ENCODE data around the gene LAMB2. TPM values are rescaled to one million over a fixed set of nuclear protein-coding genes. Genes with fewer than 3 reads are reported as not detected.

Gene LAMB2
- total RNA-seq = 632 and 641 TPM in 2 replicates
- 721 TPM for polyA plus RNA-seq (2012)

- DNase-seq (ENCODE audit: low read depth) = peak; percentile 89
Measured at GRCh38 chr3:49132437-49133225, at the start of gene LAMB2. Gene LAMB2, minus strand, starts transcription at chr3:49133050. Its CDS starts 183 bp downstream, at chr3:49132867.

GRCh38 chr3:49181351-49181750 lies 48.5 kb upstream of the LAMB2 start:
- no peak for DNase-seq (ENCODE audit: low read depth)

GRCh38 chr3:49180116-49180515 lies 47.3 kb upstream of the LAMB2 start:
- DNase-seq (ENCODE audit: low read depth) = no peak

DNA sequence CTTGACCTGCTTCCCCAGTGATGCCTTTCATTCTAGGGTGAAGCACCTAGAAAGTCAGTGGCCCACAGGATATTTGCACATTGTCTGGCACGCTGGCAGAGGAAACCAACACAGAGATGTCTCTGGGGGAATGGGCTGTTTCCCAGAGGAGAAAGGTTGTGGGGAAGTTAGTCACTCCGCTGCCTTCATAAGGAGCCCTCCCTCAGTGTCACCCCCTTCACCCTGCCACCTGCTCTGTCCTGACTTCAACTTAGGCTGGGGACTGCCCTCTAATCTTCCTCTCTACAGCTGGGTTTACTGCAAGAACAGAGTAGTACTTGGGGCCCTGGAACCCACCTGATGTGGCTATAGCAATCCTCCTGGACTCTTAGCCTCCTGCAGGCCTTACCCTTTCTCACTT lies 44.2 kb upstream of the LAMB2 start:
- peak; percentile 18 for DNase-seq (ENCODE audit: low read depth)

GRCh38 chr3:49175530-49175929 lies 42.7 kb upstream of the LAMB2 start:
- no peak for DNase-seq (ENCODE audit: low read depth)

- DNase-seq (ENCODE audit: low read depth) = no peak
Measured at GRCh38 chr3:49174397-49174985, 41.6 kb upstream of the LAMB2 start.

GRCh38 chr3:49173792-49174170 lies 40.9 kb upstream of the LAMB2 start:
- peak; percentile 64 for DNase-seq (ENCODE audit: low read depth)

DNA sequence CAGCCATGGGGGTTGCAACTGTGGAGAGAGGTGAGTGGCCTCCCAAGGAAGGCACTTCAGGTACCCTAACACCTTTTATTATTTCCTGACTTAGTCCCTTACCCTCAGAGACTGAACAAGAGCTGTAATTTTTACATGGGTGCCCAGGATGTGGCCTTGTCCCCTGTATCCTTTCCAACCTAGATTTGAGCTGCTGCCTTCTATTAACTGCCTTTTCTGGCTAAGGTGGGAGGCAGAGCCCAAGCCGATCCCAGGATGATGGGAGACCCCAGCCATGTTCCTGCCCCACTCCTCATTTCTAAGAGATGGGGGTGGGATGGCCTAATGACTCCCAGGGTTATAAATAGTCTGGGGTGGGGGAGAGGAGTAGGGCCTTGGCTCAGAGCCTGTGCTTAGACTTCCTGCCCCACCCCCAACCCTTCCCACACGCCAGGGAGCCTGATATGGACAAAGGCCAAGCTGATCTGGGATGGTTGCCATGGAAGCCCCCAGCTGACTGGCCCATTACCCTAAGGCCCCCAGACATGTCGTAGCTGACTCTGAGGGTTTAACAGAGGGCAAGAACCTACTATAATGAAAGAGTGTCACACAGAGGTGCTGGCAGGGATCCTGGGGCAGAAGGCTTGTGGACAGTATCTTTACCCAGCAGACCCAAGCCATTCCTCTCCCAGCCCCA lies 40.4 kb upstream of the LAMB2 start:
- DNase-seq (ENCODE audit: low read depth) = peak; percentile 64

GRCh38 chr3:49172551-49173041 lies 39.7 kb upstream of the LAMB2 start:
- DNase-seq (ENCODE audit: low read depth) = peak; percentile 83

- peak; percentile 9 for DNase-seq (ENCODE audit: low read depth)
Measured at GRCh38 chr3:49171775-49172500, 39.1 kb upstream of the LAMB2 start.

GRCh38 chr3:49171119-49171774 lies 38.4 kb upstream of the LAMB2 start, which contains the start of gene KLHDC8B:
Gene KLHDC8B, plus strand, starts transcription at chr3:49171598. Its CDS starts 1,172 bp downstream, at chr3:49172770.
- DNase-seq (ENCODE audit: low read depth) = peak; percentile 89

DNA sequence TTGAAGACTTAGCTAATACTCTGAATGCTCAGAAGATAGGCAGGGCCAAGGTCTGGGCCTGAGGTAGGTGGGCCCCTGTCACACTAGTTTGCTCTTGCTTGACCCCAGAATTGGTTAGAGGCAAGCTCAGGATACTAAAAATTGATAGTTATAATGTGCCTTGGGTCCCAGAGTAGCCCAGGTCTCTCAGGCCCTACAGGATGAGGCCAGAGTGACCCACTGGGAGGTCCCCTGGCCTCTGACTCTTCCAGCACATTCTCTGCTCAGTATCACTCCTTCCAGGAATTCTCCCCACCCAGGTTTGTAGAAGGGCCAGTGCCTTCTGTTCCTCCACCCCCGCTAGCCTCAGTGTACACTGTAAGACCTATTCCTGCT lies 37.9 kb upstream of the LAMB2 start:
- DNase-seq (ENCODE audit: low read depth) = no peak

DNA sequence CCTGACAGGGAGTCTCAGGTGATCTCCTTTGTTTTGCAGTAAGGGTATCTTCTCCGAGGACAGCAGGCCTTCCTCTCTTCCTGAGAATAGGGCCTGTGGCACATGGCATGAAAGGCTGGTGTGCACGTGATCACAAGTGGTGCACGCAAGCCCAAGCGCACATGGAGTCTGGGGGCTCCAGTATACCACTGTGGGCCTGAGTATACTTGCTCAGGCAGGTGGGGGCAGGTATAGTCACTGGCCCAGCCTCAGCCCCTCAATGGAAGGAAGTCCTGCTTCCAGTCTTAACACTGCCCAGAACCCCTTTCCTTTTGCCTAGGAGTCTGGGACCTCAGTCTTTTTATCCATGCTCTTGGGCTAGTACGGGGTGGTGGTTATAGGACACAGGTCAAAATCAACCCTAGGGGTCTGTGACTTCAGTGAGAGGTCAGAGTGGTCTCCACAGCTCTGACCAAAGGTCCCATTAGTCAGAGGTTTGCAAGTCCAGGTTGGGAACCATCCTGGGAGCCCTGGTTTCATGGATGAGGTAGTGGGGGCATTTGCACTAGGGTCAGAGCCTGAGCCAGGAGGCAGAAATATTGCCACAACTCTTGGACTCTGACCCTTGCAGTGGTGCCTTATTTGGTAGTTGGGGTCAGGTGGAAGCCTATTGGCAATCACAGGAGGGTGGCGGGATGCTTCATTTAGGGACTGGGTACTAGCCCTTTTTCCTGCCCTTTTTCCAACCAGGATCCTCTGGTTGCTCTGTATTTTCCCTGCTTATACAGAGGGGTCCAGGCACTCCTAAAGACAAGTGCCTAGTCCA lies 34.1 kb upstream of the LAMB2 start:
- DNase-seq (ENCODE audit: low read depth) = no peak

DNA sequence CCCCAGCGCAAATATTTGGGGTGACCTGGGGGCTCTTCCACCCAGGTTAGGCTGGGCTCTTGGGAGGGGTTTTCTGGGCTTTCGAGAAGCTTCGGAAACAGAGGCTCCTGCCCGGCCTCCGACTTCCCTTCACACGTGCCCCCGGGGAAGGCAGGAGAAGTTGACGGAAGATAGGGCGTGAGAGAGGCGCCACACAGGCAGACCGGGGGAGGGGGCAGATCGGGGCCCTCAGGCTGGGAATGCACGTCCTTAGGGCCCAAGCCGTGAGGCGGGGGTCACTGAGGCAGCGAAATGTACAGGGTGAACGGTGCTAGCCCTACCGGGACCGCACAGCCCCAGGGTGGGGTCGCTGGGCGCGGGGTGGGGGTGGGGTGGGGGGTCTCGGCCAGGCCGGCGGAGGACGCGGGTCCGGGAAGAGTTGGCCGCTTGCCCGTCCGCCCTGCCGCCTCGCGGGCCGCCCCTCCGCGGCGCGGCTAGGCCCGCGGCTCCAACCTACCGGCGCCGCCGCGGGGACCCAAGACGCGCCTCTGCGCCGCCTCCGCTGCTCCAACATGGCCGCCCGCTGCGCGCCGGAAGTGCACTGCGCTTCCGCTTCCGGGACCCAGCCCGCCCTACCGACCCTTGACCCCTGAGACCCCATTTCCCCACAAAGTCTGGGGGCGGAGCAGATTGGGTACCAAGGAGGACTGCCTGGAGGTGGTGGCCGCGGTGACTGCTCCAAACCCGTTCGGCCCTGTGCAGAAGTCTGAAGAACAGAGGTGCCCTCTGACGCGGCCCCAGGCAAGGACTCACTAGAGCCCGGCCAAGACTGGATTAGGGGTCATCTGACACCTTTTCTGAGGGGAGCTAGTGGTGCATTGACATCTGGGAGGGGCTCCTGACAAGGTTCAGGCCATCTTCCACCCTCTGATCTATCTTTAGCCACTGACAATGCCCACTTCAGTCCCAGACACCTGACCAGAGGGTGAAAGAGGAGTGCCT lies 33.2 kb upstream of the LAMB2 start, which contains the start of gene CCDC71:
Gene CCDC71, minus strand, starts transcription at position 561 of the 981 bp plus-strand sequence. CDS start 2,123 bp downstream, outside the sequence.
- peak; percentile 81 for DNase-seq (ENCODE audit: low read depth)

- peak; percentile 6 for DNase-seq (ENCODE audit: low read depth)
Measured at GRCh38 chr3:49164983-49165720, 32.3 kb upstream of the LAMB2 start.

DNA sequence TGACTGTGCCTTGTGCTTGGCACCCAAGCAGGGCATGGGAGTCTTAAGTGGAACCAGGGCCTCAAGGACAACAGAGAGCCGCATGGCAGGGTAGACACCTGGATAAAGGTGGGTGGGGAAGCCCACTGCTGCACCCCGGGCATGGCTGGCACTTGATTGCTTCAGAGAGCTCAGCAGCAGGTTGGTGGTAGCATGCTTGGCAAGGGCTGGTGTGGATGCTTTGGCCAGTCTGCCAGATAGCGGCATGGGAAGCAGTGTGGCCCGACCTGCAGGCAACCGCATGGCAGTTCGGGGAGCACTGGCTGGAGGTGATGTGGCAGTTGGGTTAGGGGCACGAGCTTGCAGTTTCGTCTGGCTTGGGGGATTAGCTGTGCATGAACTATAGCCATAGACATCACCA lies 30.8 kb upstream of the LAMB2 start:
- DNase-seq (ENCODE audit: low read depth) = no peak

DNA sequence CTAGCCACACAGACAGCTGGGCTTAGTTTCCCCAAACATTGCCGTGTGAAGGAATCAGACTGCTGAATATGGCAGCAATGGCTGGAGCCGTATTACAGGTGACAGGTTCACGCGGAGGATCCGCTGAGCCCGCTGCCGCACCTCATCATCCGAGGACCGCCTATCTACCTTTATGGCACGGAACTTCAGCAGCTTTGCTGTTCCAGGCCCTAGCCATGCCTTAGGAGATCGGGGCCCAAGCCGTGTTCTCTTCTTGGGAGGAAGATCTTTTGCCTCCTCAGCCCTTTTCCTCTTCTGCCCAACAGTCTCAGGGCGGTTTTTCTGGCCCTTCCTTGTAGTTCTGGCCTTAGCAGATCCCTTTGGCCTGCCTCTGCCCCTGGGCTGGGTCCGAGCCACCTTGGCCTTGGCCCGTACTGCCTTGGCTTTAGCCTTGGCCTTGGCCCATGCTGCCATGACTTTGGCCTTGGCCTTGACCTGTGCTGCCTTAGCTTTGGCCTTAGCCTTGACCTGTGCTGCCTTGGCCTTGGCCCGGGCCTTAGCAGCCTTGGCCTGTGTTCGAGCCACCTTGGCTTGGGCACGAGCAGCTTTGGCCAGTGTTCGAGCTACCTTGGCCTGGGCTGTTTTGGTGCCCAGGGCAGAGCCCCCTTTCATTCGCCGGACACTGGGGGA lies 30.0 kb upstream of the LAMB2 start:
- DNase-seq (ENCODE audit: low read depth) = no peak
